Thyroid gland (tissue), 4 donors: ENCODE results near the gene MCMBP.

ENCODE experiments used
- CTCF ChIP-seq, 6 experiments: fragments of 200-600 bp in 3 of 6; fragments of 450-650 bp in 3 of 6; sonication (generic) in 3 of 6; IDR thresholded peaks; one replicate each; pipeline ENCODE4 v1.5.1; 2016 to 2019; ENCODE audit warnings: antibody characterized with exemption in 6 of 6, mild to moderate bottlenecking in 2 of 6, inconsistent platforms in 1 of 6, moderate library complexity in 1 of 6
- POLR2A ChIP-seq, 2 donors: fragments of 450-650 bp; IDR thresholded peaks; one replicate each; pipeline ENCODE4 v1.6.1; 2017; ENCODE audit warnings: antibody characterized with exemption in 2 of 2, mild to moderate bottlenecking in 2 of 2, moderate library complexity in 1 of 2

- TF ChIP-seq CTCF (IDR thresholded peaks at IDR 0.05), result no peak
- no peak for TF ChIP-seq POLR2A (IDR thresholded peaks at IDR 0.05)
Measured at GRCh38 chr10:119786117-119786769, 86.4 kb downstream of the MCMBP start.
